ENCODE measurements around the gene GNAT1.

The GNAT1 gene

GRCh38 chr3:50220109-50220508 is 28.7 kb downstream of the GNAT1 start:
- no peak for ATAC-seq

GRCh38 chr3:50221051-50221410 is 29.6 kb downstream of the GNAT1 start:
- ATAC-seq: no peak
- TF ChIP-seq ZNF70 (CRISPR knock-in tag; IDR thresholded peaks at IDR 0.05): no peak
- no peak for TF ChIP-seq TSHZ2 (CRISPR knock-in tag; IDR thresholded peaks at IDR 0.05)
- no peak for TF ChIP-seq ZFP3 (CRISPR knock-in tag; IDR thresholded peaks at IDR 0.05)
- TF ChIP-seq TOX (CRISPR knock-in tag; IDR thresholded peaks at IDR 0.05; ENCODE audit: borderline replicate concordance): no peak
- no peak for TF ChIP-seq POU6F1 (CRISPR knock-in tag; IDR thresholded peaks at IDR 0.05; ENCODE audit: borderline replicate concordance, low read depth)
- no peak for TF ChIP-seq OSR1 (CRISPR knock-in tag; IDR thresholded peaks at IDR 0.05)
- no peak for TF ChIP-seq RARB (CRISPR knock-in tag; IDR thresholded peaks at IDR 0.05)
- no peak for TF ChIP-seq ISL1 (CRISPR knock-in tag; IDR thresholded peaks at IDR 0.05)
- no peak for TF ChIP-seq GLIS3 (CRISPR knock-in tag; IDR thresholded peaks at IDR 0.05)
- TF ChIP-seq ARNTL (CRISPR knock-in tag; IDR thresholded peaks at IDR 0.05; ENCODE audit: borderline replicate concordance, low read depth): no peak

More at GRCh38 chr3:50220109-50220508, 28.7 kb downstream of the GNAT1 start:
- TF ChIP-seq BACH2 (CRISPR knock-in tag; IDR thresholded peaks at IDR 0.05; ENCODE audit: borderline replicate concordance): no peak
- TF ChIP-seq ZFP30 (CRISPR knock-in tag; IDR thresholded peaks at IDR 0.05): no peak

GRCh38 chr3:50221411-50222168 is 30.2 kb downstream of the GNAT1 start:
- TF ChIP-seq ZFP30 (CRISPR knock-in tag; IDR thresholded peaks at IDR 0.05): no peak
- no peak for ATAC-seq

GRCh38 chr3:50222169-50222528 is 30.7 kb downstream of the GNAT1 start:
- no peak for ATAC-seq
- TF ChIP-seq GLIS3 (CRISPR knock-in tag; IDR thresholded peaks at IDR 0.05) (no peak), SNAI2 (CRISPR knock-in tag; IDR thresholded peaks at IDR 0.05) (no peak), PPARA (CRISPR knock-in tag; IDR thresholded peaks at IDR 0.05; ENCODE audit: borderline replicate concordance) (no peak), ZNF70 (CRISPR knock-in tag; IDR thresholded peaks at IDR 0.05) (no peak), CSDC2 (CRISPR knock-in tag; IDR thresholded peaks at IDR 0.05) (no peak), ZNF565 (CRISPR knock-in tag; conservative IDR thresholded peaks at IDR 0.05; ENCODE audit: low read depth) (no peak), PATZ1 (CRISPR knock-in tag; IDR thresholded peaks at IDR 0.05; ENCODE audit: borderline replicate concordance) (no peak)

GRCh38 chr3:50224639-50225038 is 33.2 kb downstream of the GNAT1 start:
- no peak for TF ChIP-seq TOX (CRISPR knock-in tag; IDR thresholded peaks at IDR 0.05; ENCODE audit: borderline replicate concordance)
- TF ChIP-seq ZNF70 (CRISPR knock-in tag; IDR thresholded peaks at IDR 0.05): no peak
- no peak for TF ChIP-seq CREB5 (CRISPR knock-in tag; IDR thresholded peaks at IDR 0.05; ENCODE audit: low read depth)
- no peak for TF ChIP-seq ISL1 (CRISPR knock-in tag; IDR thresholded peaks at IDR 0.05)
- no peak for TF ChIP-seq RARB (CRISPR knock-in tag; IDR thresholded peaks at IDR 0.05)
- TF ChIP-seq GLIS3 (CRISPR knock-in tag; IDR thresholded peaks at IDR 0.05): no peak
- no peak for TF ChIP-seq OSR1 (CRISPR knock-in tag; IDR thresholded peaks at IDR 0.05)
- no peak for TF ChIP-seq ZNF8 (CRISPR knock-in tag; IDR thresholded peaks at IDR 0.05)
- ATAC-seq: no peak

Measured in SK-N-SH treated with all-trans-retinoic acid at 6 μM for 48 hours (cell line).